PC-9 (cell line): ENCODE measurements around the gene NBEA. TPM values are rescaled to one million over a fixed set of nuclear protein-coding genes. Genes with fewer than 3 reads are reported as not detected.

Experiments used
- BruUV-seq: library from RNA; stranded (reverse); fragments of 400-500 nt; replicated peaks from 2 replicates; lab custom pipeline; 2021; lab: Mats Ljungman, UMichigan
- CTCF ChIA-PET: fragments of 300-600 bp; sonication (Branson Sonifier 250); formaldehyde crosslinking; loops from one replicate; lab custom pipeline; 2022; ENCODE audit warnings: antibody characterized with exemption; lab: Charles Lee
- POLR2A ChIA-PET: fragments of 300-600 bp; sonication (Branson Sonifier 250); formaldehyde crosslinking; loops from one replicate; lab custom pipeline; 2022; ENCODE audit warnings: antibody characterized with exemption; ENCODE audit not compliant: unreplicated experiment; lab: Charles Lee
- DNase-seq, 2 experiments: peaks; one replicate each; pipeline versions ENCODE4 v3.0.0 to v3.0.0-alpha.2; 2015 to 2022; ENCODE audit warnings: mixed read lengths in 1 of 2
- H2AFZ ChIP-seq: fragments of 200-600 bp; sonication (generic); 2 replicates; pipeline ENCODE4 v1.8.1; 2017; ENCODE audit warnings: antibody characterized with exemption
- H3F3A ChIP-seq: fragments of 200-600 bp; sonication (generic); 2 replicates; pipeline ENCODE4 v1.8.1; 2017; ENCODE audit warnings: antibody characterized with exemption, mild to moderate bottlenecking, low read depth; ENCODE audit not compliant: insufficient read depth
- H3K27ac ChIP-seq: fragments of 200-600 bp; sonication (generic); 2 replicates; pipeline ENCODE4 v1.6.1; 2016; ENCODE audit warnings: mixed run types
- H3K27me3 ChIP-seq: fragments of 200-600 bp; sonication (generic); 2 replicates; pipeline ENCODE4 v1.6.1; 2016; ENCODE audit warnings: low read depth, mixed run types; ENCODE audit not compliant: insufficient read depth
- H3K36me3 ChIP-seq: fragments of 200-600 bp; sonication (generic); 2 replicates; pipeline ENCODE4 v1.6.1; 2016; ENCODE audit warnings: low read depth, mixed run types
- H3K4me1 ChIP-seq: fragments of 200-600 bp; sonication (generic); replicated peaks from 2 replicates; pipeline ENCODE4 v1.6.1; 2016; ENCODE audit warnings: mixed run types; ENCODE audit not compliant: insufficient read depth
- H3K4me2 ChIP-seq: fragments of 200-600 bp; sonication (generic); 2 replicates; pipeline ENCODE4 v1.6.1; 2017; ENCODE audit warnings: mixed run types
- H3K4me3 ChIP-seq: fragments of 200-600 bp; sonication (generic); 2 replicates; pipeline ENCODE4 v1.6.1; 2016; ENCODE audit warnings: mixed run types
- H3K79me2 ChIP-seq: fragments of 200-600 bp; sonication (generic); 2 replicates; pipeline ENCODE4 v1.6.1; 2017; ENCODE audit warnings: low read depth, mixed run types
- H3K9me2 ChIP-seq: fragments of 200-600 bp; sonication (generic); 2 replicates; pipeline ENCODE4 v1.8.1; 2017; ENCODE audit warnings: mild to moderate bottlenecking; ENCODE audit not compliant: insufficient read depth
- H3K9me3 ChIP-seq: fragments of 200-600 bp; sonication (generic); 2 replicates; pipeline ENCODE4 v1.8.1; 2016; ENCODE audit warnings: low read depth; ENCODE audit not compliant: insufficient read depth
- H4K20me1 ChIP-seq: fragments of 200-600 bp; sonication (generic); 2 replicates; pipeline ENCODE4 v1.8.1; 2017; ENCODE audit not compliant: insufficient read depth
- CTCF ChIP-seq: fragments of 200-600 bp; sonication (generic); conservative IDR thresholded peaks from 2 replicates; pipeline ENCODE4 v1.6.1; 2017; ENCODE audit warnings: mixed run types, antibody characterized with exemption, mild to moderate bottlenecking, moderate library complexity
- EZH2 ChIP-seq: fragments of 200-600 bp; sonication (generic); IDR thresholded peaks from 2 replicates; pipeline ENCODE4 v1.8.0; 2017; ENCODE audit warnings: antibody characterized with exemption, low read depth
- intact Hi-C: fragments of 100-400 bp; cut with micrococcal nuclease; formaldehyde crosslinking; loops from one replicate; pipeline ENCODE4 v1.10.0; 2022; ENCODE audit not compliant: unreplicated experiment
- total RNA-seq: library from RNA; stranded (reverse); gene quantifications from 2 replicates; pipeline ENCODE4 v1.2.3, GENCODE V29; 2021

NBEA gene
- total RNA-seq, 1 experiment from 2014 or later, result 4.0 TPM

DNA sequence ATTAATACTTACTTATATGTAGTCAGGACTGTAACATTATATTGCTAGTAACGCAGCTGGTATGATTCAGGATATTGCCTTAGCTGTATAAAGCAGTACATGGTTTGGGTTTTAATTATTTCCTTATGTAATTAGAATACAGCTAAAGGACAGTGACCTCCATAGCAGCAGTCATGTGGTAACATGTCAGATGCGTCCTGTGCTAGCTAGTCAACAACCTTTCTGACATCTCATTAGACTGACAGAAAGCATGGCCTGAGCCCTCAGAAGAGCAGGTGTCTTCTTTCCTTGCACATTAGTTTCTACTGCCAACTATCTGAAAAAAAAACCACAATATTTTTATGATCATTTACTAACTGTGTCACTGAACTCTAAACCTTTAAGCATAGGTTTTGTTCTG is 412.2 kb downstream of the NBEA start:
- no peaks in the 10 kb centered on the region for H3K9me2 ChIP-seq
- peaks cover 10% of the 10 kb centered on the region for H3K4me1 ChIP-seq
- no peaks in the 10 kb centered on the region for H4K20me1 ChIP-seq
- no peak overlapping the region for H2AFZ ChIP-seq
- intact Hi-C loops, result no loop called here
- no peak for TF ChIP-seq EZH2
- no peak for TF ChIP-seq CTCF
- no peak for DNase-seq
- ChIA-PET POLR2A (no interaction called here), CTCF (no interaction called here)
- H3K27me3 ChIP-seq, result no peaks in the 10 kb centered on the region
- H3K9me3 ChIP-seq, result no peaks in the 10 kb centered on the region
- 0 out of 2 replicates have a peak, but pooled peaks cover 6% of the 10 kb centered on the region for H3F3A ChIP-seq
- no peaks in the 10 kb centered on the region for H3K79me2 ChIP-seq
- no peak overlapping the region for H3K4me2 ChIP-seq
- no peak overlapping the region for H3K4me3 ChIP-seq
- H3K36me3 ChIP-seq, result no peaks in the 10 kb centered on the region
- BruUV-seq, result no TSS peak
- no peak overlapping the region for H3K27ac ChIP-seq

- Histone ChIP-seq H3K36me3 (no peaks in the 10 kb centered on the region), H3K79me2 (no peaks in the 10 kb centered on the region), H4K20me1 (no peaks in the 10 kb centered on the region), H3K9me2 (no peaks in the 10 kb centered on the region), H2AFZ (no peak overlapping the region), H3K9me3 (no peaks in the 10 kb centered on the region), H3K4me1 (peaks cover 4% of the 10 kb centered on the region), H3K4me3 (no peak overlapping the region), H3K27ac (no peak overlapping the region), H3K27me3 (no peaks in the 10 kb centered on the region), H3F3A (0 out of 2 replicates have a peak, but pooled peaks cover 1% of the 10 kb centered on the region), H3K4me2 (no peak overlapping the region)
- intact Hi-C loops, result no loop called here
- DNase-seq, result no peak
- ChIA-PET POLR2A (no interaction called here), CTCF (no interaction called here)
- TF ChIP-seq CTCF, result no peak
- TF ChIP-seq EZH2, result no peak
- no TSS peak for BruUV-seq
Observed at GRCh38 chr13:35354882-35355281, 412.8 kb downstream of the NBEA start.

GRCh38 chr13:35356572-35356971 is 414.5 kb downstream of the NBEA start:
- Histone ChIP-seq H2AFZ (no peak overlapping the region), H3K9me3 (no peaks in the 10 kb centered on the region), H3K36me3 (no peaks in the 10 kb centered on the region), H3K27me3 (no peaks in the 10 kb centered on the region), H3K4me1 (no peaks in the 10 kb centered on the region), H3F3A (no peaks in the 10 kb centered on the region), H4K20me1 (no peaks in the 10 kb centered on the region), H3K27ac (no peak overlapping the region), H3K4me2 (no peak overlapping the region), H3K9me2 (no peaks in the 10 kb centered on the region; the same call in 1 of the 2 replicates), H3K4me3 (no peak overlapping the region), H3K79me2 (no peaks in the 10 kb centered on the region)
- BruUV-seq, result no TSS peak
- ChIA-PET CTCF (no interaction called here), POLR2A (no interaction called here)
- no peak for DNase-seq
- no peak for TF ChIP-seq EZH2
- TF ChIP-seq CTCF, result no peak
- intact Hi-C loops, result no loop called here
